PFSK-1 (cell line): ENCODE data around the gene OR8J3.

Source experiments
- FOXP2 ChIP-seq: optimal IDR thresholded peaks from 2 replicates; pipeline ENCODE3; 2011; ENCODE audit warnings: borderline replicate concordance, control low read depth, inconsistent platforms; ENCODE audit not compliant: insufficient read depth; ENCODE audit errors: extremely low read length, extremely low read depth
- POLR2AphosphoS5 ChIP-seq: IDR thresholded peaks from 2 replicates; pipeline ENCODE4 v1.6.1; 2012; ENCODE audit warnings: low read depth, mild to moderate bottlenecking, control low read depth, low read length, moderate library complexity
- REST ChIP-seq, 2 experiments: IDR thresholded peaks; 2 replicates each; pipeline versions ENCODE4 v1.6.1 to v1.8.0; 2011 to 2012; ENCODE audit warnings: low read depth in 2 of 2, low read length in 2 of 2, control low read depth in 1 of 2, inconsistent platforms in 1 of 2, mild to moderate bottlenecking in 1 of 2, moderate library complexity in 1 of 2; ENCODE audit not compliant: insufficient read depth in 1 of 2
- SIN3A ChIP-seq: IDR thresholded peaks from 2 replicates; pipeline ENCODE4 v1.6.1; 2012; ENCODE audit warnings: mild to moderate bottlenecking, low read length, moderate library complexity, borderline replicate concordance; ENCODE audit not compliant: insufficient read depth
- TAF1 ChIP-seq: IDR thresholded peaks from 2 replicates; pipeline ENCODE4 v1.6.1; 2012; ENCODE audit warnings: low read length, control low read depth, borderline replicate concordance; ENCODE audit not compliant: insufficient read depth

- TF ChIP-seq REST (IDR thresholded peaks at IDR 0.05; ENCODE audit: insufficient read depth in 1 of 2, low read depth in 2 of 2, low read length in 2 of 2) (no peak), POLR2AphosphoS5 (no peak), FOXP2 (no peak), TAF1 (no peak), SIN3A (no peak)
These were observed 32.3 kb upstream of the OR8J3 start for GRCh38 chr11:56172256-56172830.
